ENCODE measurements around the gene AGPAT4.

GRCh38 chr6:161100072-161100471 lies 173.8 kb downstream of the AGPAT4 start:
- TF ChIP-seq EZH2 (IDR thresholded peaks at IDR 0.05; ENCODE audit: insufficient read depth, poor library complexity, severe bottlenecking) (no peak), EZH2phosphoT487 (IDR thresholded peaks at IDR 0.05; ENCODE audit: insufficient read depth, low read depth) (no peak)

All from GM23248 (cell line).